Neural cell (in vitro differentiated cells): ENCODE data around the gene STX19. TPM values are rescaled to one million over a fixed set of nuclear protein-coding genes. Genes with fewer than 3 reads are reported as not detected.
A peak's percentile ranks its signal among the peaks of the same experiment; 100 is the strongest.

ENCODE experiments used
- H2AFZ ChIP-seq: fragments of 200-600, 300-800 bp; sonication (generic), shearing (Covaris generic); 2 replicates; pipeline ENCODE4 v1.6.0; 2014; ENCODE audit warnings: low read depth, mild to moderate bottlenecking, antibody characterized with exemption, low read length, moderate library complexity
- H3F3A ChIP-seq: fragments of 200-600 bp; shearing (Covaris generic); 2 replicates; pipeline ENCODE4 v1.6.1; 2016; ENCODE audit warnings: mild to moderate bottlenecking, moderate library complexity, mixed read lengths, antibody characterized with exemption, low read length; ENCODE audit not compliant: insufficient read depth, poor library complexity, severe bottlenecking
- H3K27ac ChIP-seq: fragments of 200-600, 300-800 bp; sonication (generic), shearing (Covaris generic); 2 replicates; pipeline ENCODE4 v1.5.1; 2014; ENCODE audit warnings: mild to moderate bottlenecking, low read length, moderate library complexity
- H3K27me3 ChIP-seq: fragments of 300-800, 200-600 bp; sonication (generic), shearing (Covaris generic); 2 replicates; pipeline ENCODE4 v1.6.0; 2014; ENCODE audit warnings: mild to moderate bottlenecking, low read depth, low read length, moderate library complexity; ENCODE audit not compliant: insufficient read depth
- H3K36me3 ChIP-seq: fragments of 300-800, 200-600 bp; sonication (generic), shearing (Covaris generic); 2 replicates; pipeline ENCODE4 v1.5.1; 2014; ENCODE audit warnings: mild to moderate bottlenecking, antibody characterized with exemption, low read length, moderate library complexity; ENCODE audit not compliant: insufficient read depth
- H3K4me2 ChIP-seq: fragments of 300-800, 200-600 bp; sonication (generic), shearing (Covaris generic); 2 replicates; pipeline ENCODE4 v1.6.0; 2014; ENCODE audit warnings: mild to moderate bottlenecking, low read length
- H3K4me3 ChIP-seq: fragments of 300-800, 200-600 bp; sonication (generic), shearing (Covaris generic); 2 replicates; pipeline ENCODE4 v1.5.1; 2014; ENCODE audit warnings: mild to moderate bottlenecking, low read length, moderate library complexity
- H3K79me2 ChIP-seq: fragments of 200-600 bp; shearing (Covaris generic); replicated peaks from 2 replicates; pipeline ENCODE4 v1.6.0; 2014; ENCODE audit warnings: mild to moderate bottlenecking, low read length, moderate library complexity; ENCODE audit not compliant: insufficient read depth
- H3K9ac ChIP-seq: fragments of 300-800, 200-600 bp; sonication (generic), shearing (Covaris generic); 2 replicates; pipeline ENCODE4 v1.6.1; 2016; ENCODE audit warnings: mild to moderate bottlenecking, low read length, mixed read lengths
- H3K9me2 ChIP-seq: fragments of 200-600 bp; shearing (Covaris generic); 2 replicates; pipeline ENCODE4 v1.6.1; 2016; ENCODE audit warnings: mild to moderate bottlenecking, low read length, mixed read lengths; ENCODE audit not compliant: insufficient read depth
- H3K9me3 ChIP-seq: fragments of 200-600, 300-800 bp; sonication (generic), shearing (Covaris generic); 2 replicates; pipeline ENCODE4 v1.6.1; 2016; ENCODE audit warnings: mild to moderate bottlenecking, mixed run types, low read length, moderate library complexity, mixed read lengths
- H4K20me1 ChIP-seq: fragments of 200-600 bp; shearing (Covaris generic); 2 replicates; pipeline ENCODE4 v1.6.1; 2016; ENCODE audit warnings: mild to moderate bottlenecking, mixed run types; ENCODE audit not compliant: insufficient read depth
- CTCF ChIP-seq: fragments of 450-650 bp; IDR thresholded peaks from 2 replicates; pipeline ENCODE4 v1.5.1; 2014; ENCODE audit warnings: antibody characterized with exemption, mild to moderate bottlenecking, moderate library complexity; ENCODE audit not compliant: poor library complexity, severe bottlenecking
- EP300 ChIP-seq: fragments of 450-650 bp; conservative IDR thresholded peaks from 2 replicates; pipeline ENCODE4 v1.6.1; 2014; ENCODE audit warnings: antibody characterized with exemption, mild to moderate bottlenecking, moderate library complexity; ENCODE audit not compliant: poor library complexity, severe bottlenecking
- EZH2 ChIP-seq: fragments of 200-600, 300-800 bp; shearing (Covaris generic), sonication (generic); IDR thresholded peaks from 2 replicates; pipeline ENCODE4 v1.6.1; 2014; ENCODE audit warnings: antibody characterized with exemption, low read length, borderline replicate concordance, mild to moderate bottlenecking; ENCODE audit not compliant: insufficient read depth, poor library complexity, severe bottlenecking
- MXI1 ChIP-seq: fragments of 450-650 bp; conservative IDR thresholded peaks from 2 replicates; pipeline ENCODE4 v1.6.1; 2014; ENCODE audit warnings: antibody characterized with exemption, mild to moderate bottlenecking; ENCODE audit not compliant: poor library complexity, severe bottlenecking
- POLR2AphosphoS5 ChIP-seq: IDR thresholded peaks from 2 replicates; pipeline ENCODE4 v1.6.1; 2012
- RAD21 ChIP-seq: fragments of 450-650 bp; conservative IDR thresholded peaks from 2 replicates; pipeline ENCODE4 v1.6.1; 2014; ENCODE audit warnings: antibody characterized with exemption, mild to moderate bottlenecking, moderate library complexity
- REST ChIP-seq: IDR thresholded peaks from 2 replicates; pipeline ENCODE4 v1.6.1; 2012; ENCODE audit warnings: borderline replicate concordance
- SMC3 ChIP-seq: fragments of 450-650 bp; conservative IDR thresholded peaks from 2 replicates; pipeline ENCODE4 v1.6.1; 2014; ENCODE audit warnings: antibody characterized with exemption, mild to moderate bottlenecking, moderate library complexity; ENCODE audit not compliant: poor library complexity
- TAF1 ChIP-seq: IDR thresholded peaks from 2 replicates; pipeline ENCODE4 v1.6.1; 2012; ENCODE audit warnings: low read depth
- polyA plus RNA-seq: library from polyadenylated mRNA; depleted of rRNA; stranded (reverse); fragments of >200 nt; gene quantifications from 2 replicates; pipeline ENCODE4 v1.2.3, GENCODE V29; 2014

STX19 gene
- polyA plus RNA-seq, 1 donor from 2014 or later = not detected

GRCh38 chr3:93979850-93980676 lies 48.3 kb downstream of the STX19 start, which contains the start of gene ARL13B:
Gene ARL13B, plus strand, starts transcription at chr3:93980155. Its CDS starts 269 bp downstream, at chr3:93980424.
- no peaks in the 10 kb centered on the region for H3F3A ChIP-seq
- peak within 1 kb of the TSS; percentile 79 for H3K9ac ChIP-seq
- peaks cover 46% of the 10 kb centered on the region for H3K79me2 ChIP-seq
- no peaks in the 10 kb centered on the region for H3K9me3 ChIP-seq
- H3K27ac ChIP-seq = peak within 1 kb of the TSS; percentile 79
- peak; percentile 52 for TF ChIP-seq EP300
- TF ChIP-seq RAD21 = no peak
- TF ChIP-seq REST = peak; percentile 86
- peak; percentile 93 for TF ChIP-seq POLR2AphosphoS5
- TF ChIP-seq MXI1 = peak; percentile 81
- peak; percentile 60 for TF ChIP-seq TAF1
- TF ChIP-seq SMC3 = no peak
- no peak for TF ChIP-seq EZH2
- peak; percentile 11 for TF ChIP-seq CTCF
- H4K20me1 ChIP-seq = no peaks in the 10 kb centered on the region
- no peaks in the 10 kb centered on the region for H3K27me3 ChIP-seq
- H3K4me2 ChIP-seq = peak within 1 kb of the TSS; percentile 93
- H3K4me3 ChIP-seq = peak within 1 kb of the TSS; percentile 81
- H3K9me2 ChIP-seq = no peaks in the 10 kb centered on the region
- H2AFZ ChIP-seq = peak within 1 kb of the TSS; percentile 88
- H3K36me3 ChIP-seq = no peaks in the 10 kb centered on the region

GRCh38 chr3:93973131-93974126 lies 55.0 kb downstream of the STX19 start, which contains the start of gene PROS1:
Gene PROS1, minus strand, starts transcription at chr3:93973896. Its CDS starts 147 bp downstream, at chr3:93973749.
- Histone ChIP-seq H3K4me2 (peak within 1 kb of the TSS; percentile 70), H3K4me3 (peak within 1 kb of the TSS; percentile 72), H2AFZ (peak within 1 kb of the TSS; percentile 41), H3F3A (no peaks in the 10 kb centered on the region), H4K20me1 (no peaks in the 10 kb centered on the region), H3K9me2 (no peaks in the 10 kb centered on the region), H3K36me3 (no peaks in the 10 kb centered on the region), H3K9me3 (no peaks in the 10 kb centered on the region), H3K79me2 (no peaks in the 10 kb centered on the region), H3K27ac (peak within 1 kb of the TSS; percentile 39), H3K9ac (peak within 1 kb of the TSS; percentile 64), H3K27me3 (no peaks in the 10 kb centered on the region)
- TF ChIP-seq REST = no peak
- TF ChIP-seq CTCF = peak; percentile 68
- TF ChIP-seq SMC3 = peak; percentile 61
- TF ChIP-seq POLR2AphosphoS5 = peak; percentile 41
- peak; percentile 66 for TF ChIP-seq EP300
- no peak for TF ChIP-seq EZH2
- TF ChIP-seq TAF1 = no peak
- peak; percentile 48 for TF ChIP-seq MXI1
- peak; percentile 60 for TF ChIP-seq RAD21
